Caco-2 (cell line): ENCODE data around the gene PRCD. TPM values are rescaled to one million over a fixed set of nuclear protein-coding genes. Genes with fewer than 3 reads are reported as not detected.
"Not testable (repeated sequence)": the region's sequence is repeated elsewhere in the genome, so short reads cannot be mapped to it uniquely, and the experiment has no call there.

Source experiments
- BruUV-seq: library from RNA; stranded (reverse); fragments of 400-500 nt; replicated peaks from 2 replicates; lab custom pipeline; 2021; lab: Mats Ljungman, UMichigan
- CTCF ChIA-PET: fragments of 300-600 bp; sonication (Branson Sonifier 250); formaldehyde crosslinking; loops from one replicate; lab custom pipeline; 2022; ENCODE audit warnings: antibody characterized with exemption; lab: Charles Lee
- POLR2A ChIA-PET: fragments of 300-600 bp; sonication (Branson Sonifier 250); formaldehyde crosslinking; loops from one replicate; lab custom pipeline; 2022; ENCODE audit warnings: antibody characterized with exemption; lab: Charles Lee
- DNase-seq, 2 experiments: peaks; one replicate each; pipeline versions ENCODE4 v3.0.0 to v3.0.0-alpha.2; 2020 to 2022
- H3K27me3 ChIP-seq: replicated peaks from 2 replicates; pipeline ENCODE4 v1.6.0; 2011; ENCODE audit warnings: low read length; ENCODE audit not compliant: control insufficient read depth, insufficient read depth
- H3K36me3 ChIP-seq: 2 replicates; pipeline ENCODE4 v1.5.1; 2011; ENCODE audit warnings: low read length; ENCODE audit not compliant: control insufficient read depth, insufficient read depth
- H3K4me1 ChIP-seq: fragments of 250-450 bp; sonication (Bioruptor Pico); 2 replicates; pipeline ENCODE4 v1.5.1; 2020; ENCODE audit warnings: mild to moderate bottlenecking
- H3K4me3 ChIP-seq: 2 replicates; pipeline ENCODE4 v1.5.1; 2011; ENCODE audit warnings: low read depth, mild to moderate bottlenecking, control low read depth, low read length
- H3K9me3 ChIP-seq: fragments of 250-450 bp; sonication (Bioruptor Pico); 2 replicates; pipeline ENCODE4 v1.5.1; 2020; ENCODE audit warnings: mild to moderate bottlenecking, moderate library complexity
- H3K27ac Mint-ChIP-seq: one replicate; pipeline ENCODE4 v1.8.0; 2022; ENCODE audit warnings: mixed read lengths; ENCODE audit not compliant: unreplicated experiment
- H3K27me3 Mint-ChIP-seq: one replicate; pipeline ENCODE4 v1.8.0; 2022; ENCODE audit warnings: mixed read lengths; ENCODE audit not compliant: insufficient read depth, unreplicated experiment
- H3K36me3 Mint-ChIP-seq: one replicate; pipeline ENCODE4 v1.8.0; 2022; ENCODE audit warnings: mild to moderate bottlenecking, mixed read lengths; ENCODE audit not compliant: insufficient read depth, unreplicated experiment
- H3K4me1 Mint-ChIP-seq: one replicate; pipeline ENCODE4 v1.8.0; 2022; ENCODE audit warnings: low read depth, mixed read lengths; ENCODE audit not compliant: unreplicated experiment
- H3K4me3 Mint-ChIP-seq: one replicate; pipeline ENCODE4 v1.8.0; 2022; ENCODE audit warnings: mild to moderate bottlenecking, moderate library complexity, mixed read lengths; ENCODE audit not compliant: unreplicated experiment
- H3K9me3 Mint-ChIP-seq: one replicate; pipeline ENCODE4 v1.8.0; 2022; ENCODE audit warnings: mixed read lengths; ENCODE audit not compliant: unreplicated experiment
- intact Hi-C: fragments of 100-400 bp; cut with micrococcal nuclease; formaldehyde crosslinking; loops from one replicate; pipeline ENCODE4 v1.10.0; 2022; ENCODE audit not compliant: unreplicated experiment
- total RNA-seq: library from RNA; stranded (reverse); gene quantifications from 2 replicates; pipeline ENCODE4 v1.2.3, GENCODE V29; 2022
- TF ChIP-seq, protein P1 (sequence below), 2 experiments: fragments of 200-600 bp in 1 of 2; IDR thresholded peaks; 1 replicate in 1 of 2; 2 replicates in 1 of 2; pipeline versions ENCODE4 v1.5.1 to v1.8.0; 2011 to 2022; ENCODE audit warnings: antibody characterized with exemption in 1 of 2, control low read depth in 1 of 2, inconsistent platforms in 1 of 2, low read depth in 1 of 2, low read length in 1 of 2, mild to moderate bottlenecking in 1 of 2, moderate library complexity in 1 of 2; ENCODE audit not compliant: insufficient read depth in 1 of 2, severe bottlenecking in 1 of 2, unreplicated experiment in 1 of 2

Gene PRCD
- total RNA-seq, 1 experiment from 2014 or later = not detected

DNA sequence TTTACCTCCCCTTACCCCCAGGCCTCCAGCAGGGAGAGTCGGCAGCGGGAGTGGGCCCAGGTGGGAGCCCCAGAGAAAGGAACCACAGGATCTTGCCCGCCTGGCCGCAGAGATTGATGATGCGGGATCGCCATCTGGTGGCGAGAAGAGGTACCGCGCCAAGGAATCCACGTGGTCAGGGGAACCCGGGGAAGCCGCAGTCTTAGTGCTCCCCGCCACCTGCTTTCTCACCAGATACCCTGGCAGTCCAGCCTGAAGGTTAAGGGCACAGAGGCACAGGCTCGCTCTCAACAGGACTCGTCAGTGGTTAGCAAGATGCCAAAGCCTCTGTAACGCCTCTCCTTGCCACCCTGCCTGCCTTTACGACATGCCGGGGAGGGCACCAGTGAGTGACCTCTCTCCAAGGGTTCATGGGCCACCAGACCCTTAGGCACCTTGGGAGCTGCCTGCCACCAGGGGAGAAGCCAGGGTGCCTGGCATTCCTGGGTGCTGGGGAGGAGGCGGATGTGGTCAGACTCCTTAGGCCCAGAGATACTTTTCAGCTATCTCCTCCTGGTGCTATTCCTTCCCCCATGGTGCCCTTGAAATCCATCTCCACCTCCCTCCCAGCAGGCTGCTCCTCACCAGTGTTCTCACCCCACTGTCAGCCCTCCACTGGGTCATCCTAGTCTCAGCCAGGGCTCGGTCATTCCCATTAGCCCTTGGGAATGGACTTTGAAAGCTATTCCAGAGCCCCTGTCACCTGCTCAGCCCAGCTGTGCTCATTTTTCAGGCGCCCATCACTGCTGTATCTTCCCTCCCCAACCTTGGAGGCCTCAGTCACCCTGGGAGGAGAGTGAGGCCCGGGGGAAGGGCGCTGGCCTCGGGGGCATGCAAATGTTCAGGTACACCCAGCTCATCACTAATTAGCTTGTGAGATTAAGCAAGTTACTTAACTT, 33.2 kb upstream of the PRCD start:
- Histone ChIP-seq H3K9me3 (no peaks in the 10 kb centered on the region), H3K4me1 (peaks cover 17% of the 10 kb centered on the region), H3K4me3 (no peak overlapping the region), H3K36me3 (no peaks in the 10 kb centered on the region), H3K27me3 (no peaks in the 10 kb centered on the region)
- TF ChIP-seq, protein P1, sequence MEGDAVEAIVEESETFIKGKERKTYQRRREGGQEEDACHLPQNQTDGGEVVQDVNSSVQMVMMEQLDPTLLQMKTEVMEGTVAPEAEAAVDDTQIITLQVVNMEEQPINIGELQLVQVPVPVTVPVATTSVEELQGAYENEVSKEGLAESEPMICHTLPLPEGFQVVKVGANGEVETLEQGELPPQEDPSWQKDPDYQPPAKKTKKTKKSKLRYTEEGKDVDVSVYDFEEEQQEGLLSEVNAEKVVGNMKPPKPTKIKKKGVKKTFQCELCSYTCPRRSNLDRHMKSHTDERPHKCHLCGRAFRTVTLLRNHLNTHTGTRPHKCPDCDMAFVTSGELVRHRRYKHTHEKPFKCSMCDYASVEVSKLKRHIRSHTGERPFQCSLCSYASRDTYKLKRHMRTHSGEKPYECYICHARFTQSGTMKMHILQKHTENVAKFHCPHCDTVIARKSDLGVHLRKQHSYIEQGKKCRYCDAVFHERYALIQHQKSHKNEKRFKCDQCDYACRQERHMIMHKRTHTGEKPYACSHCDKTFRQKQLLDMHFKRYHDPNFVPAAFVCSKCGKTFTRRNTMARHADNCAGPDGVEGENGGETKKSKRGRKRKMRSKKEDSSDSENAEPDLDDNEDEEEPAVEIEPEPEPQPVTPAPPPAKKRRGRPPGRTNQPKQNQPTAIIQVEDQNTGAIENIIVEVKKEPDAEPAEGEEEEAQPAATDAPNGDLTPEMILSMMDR (IDR thresholded peaks at IDR 0.05; ENCODE audit: insufficient read depth in 1 of 2, low read depth in 1 of 2, low read length in 1 of 2, severe bottlenecking in 1 of 2, unreplicated experiment in 1 of 2) = peak; percentile 95 to 98
- peak; percentile 83 to 93 for DNase-seq
- Mint-ChIP-seq H3K36me3 (no peaks in the 10 kb centered on the region), H3K9me3 (no peaks in the 10 kb centered on the region), H3K4me3 (no peak overlapping the region), H3K27ac (no peak overlapping the region), H3K27me3 (peaks cover 5% of the 10 kb centered on the region), H3K4me1 (peaks cover 3% of the 10 kb centered on the region)
- no TSS peak for BruUV-seq
- intact Hi-C loops = loop anchor here (1.0 to 5.0 kb wide), 4 partner anchors 40 to 98 kb away; no protein-coding TSS in a partner anchor
- CTCF ChIA-PET = interaction anchor here (0.8 to 1.8 kb wide), 4 partner anchors 31 to 118 kb away, joined by 3 to 11 read pairs (median 4); partner anchors contain the start of gene AANAT
- POLR2A ChIA-PET = interaction anchor here (0.5 kb wide), 1 partner anchor 454 kb away, joined by 3 read pairs; no protein-coding TSS in a partner anchor

DNA sequence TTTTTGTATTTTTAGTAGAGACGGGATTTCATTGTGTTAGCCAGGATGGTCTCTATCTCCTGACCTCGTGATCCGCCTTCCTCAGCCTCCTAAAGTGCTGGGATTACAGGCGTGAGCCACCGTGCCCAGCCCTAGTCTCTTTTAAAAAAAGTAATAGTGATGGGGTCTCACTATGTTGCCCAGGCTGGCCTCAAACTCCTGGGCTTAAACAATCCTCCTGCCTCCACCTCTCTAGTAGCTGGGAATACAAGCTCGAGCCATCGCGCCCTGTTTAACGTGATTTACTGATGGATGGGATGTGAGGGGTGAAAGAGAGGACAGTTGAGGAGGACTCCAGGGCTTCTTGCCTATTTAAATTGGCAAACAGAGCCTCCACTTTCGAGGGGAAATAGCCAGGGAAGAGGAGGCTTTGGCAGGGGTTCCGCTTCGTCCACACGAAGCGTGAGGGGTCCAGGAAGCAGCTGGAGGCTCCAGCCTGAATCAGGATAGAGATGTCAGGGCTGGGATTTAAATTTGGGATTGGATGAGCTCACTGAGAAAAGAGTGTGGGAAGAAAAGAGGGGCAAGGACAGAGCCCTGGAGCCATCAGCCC, 31.3 kb upstream of the PRCD start:
- H3K27ac Mint-ChIP-seq, BruUV-seq, H3K4me1 Mint-ChIP-seq, H3K4me3 Mint-ChIP-seq, H3K4me1 ChIP-seq, H3K9me3 Mint-ChIP-seq, H3K27me3 Mint-ChIP-seq, DNase-seq, H3K36me3 ChIP-seq, POLR2A ChIA-PET, H3K4me3 ChIP-seq, H3K27me3 ChIP-seq, H3K36me3 Mint-ChIP-seq, H3K9me3 ChIP-seq: not testable (repeated sequence)
- intact Hi-C loops = loop anchor here (5.0 kb wide), 1 partner anchor 39 kb away; no protein-coding TSS in a partner anchor
- CTCF ChIA-PET = interaction anchor here (0.7 to 1.8 kb wide), 5 partner anchors 16 to 123 kb away, joined by 3 to 11 read pairs (median 5); partner anchors contain the start of gene AANAT

DNA sequence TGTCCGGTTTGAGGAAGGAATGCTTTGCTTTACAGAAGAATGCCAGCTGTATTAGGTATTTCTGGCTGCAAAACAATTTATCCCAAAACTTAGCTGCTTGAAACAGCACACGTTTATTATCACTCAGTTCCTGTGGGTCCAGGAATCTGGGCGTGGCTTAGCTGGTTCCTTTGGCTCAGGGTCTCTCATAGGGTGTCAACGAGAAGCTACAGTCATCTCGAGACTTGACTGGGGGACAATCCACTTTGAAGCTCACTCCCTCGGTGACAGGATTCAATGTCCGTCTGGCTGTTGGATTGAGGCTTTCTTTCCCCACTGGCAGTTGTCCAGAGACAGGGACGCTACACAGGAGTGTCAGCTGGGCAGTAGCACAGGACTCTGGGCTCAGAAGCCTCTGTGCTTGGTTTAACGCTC, 29.0 kb upstream of the PRCD start:
- Histone ChIP-seq H3K27me3 (no peaks in the 10 kb centered on the region), H3K9me3 (no peaks in the 10 kb centered on the region), H3K4me3 (no peak overlapping the region), H3K36me3 (no peaks in the 10 kb centered on the region), H3K4me1 (peaks cover 10% of the 10 kb centered on the region; the same call in 1 of the 2 replicates)
- no peak for DNase-seq
- intact Hi-C loops = no loop called here
- H3K36me3 Mint-ChIP-seq = no peaks in the 10 kb centered on the region
- CTCF ChIA-PET = interaction anchor here (0.7 to 1.1 kb wide), 2 partner anchors 52 to 79 kb away, joined by 4 to 6 read pairs; no protein-coding TSS in a partner anchor
- H3K4me3 Mint-ChIP-seq = no peak overlapping the region
- no peaks in the 10 kb centered on the region for H3K9me3 Mint-ChIP-seq
- POLR2A ChIA-PET = no interaction called here
- no peak overlapping the region for H3K27ac Mint-ChIP-seq
- BruUV-seq = no TSS peak
- H3K27me3 Mint-ChIP-seq = peaks cover 5% of the 10 kb centered on the region
- H3K4me1 Mint-ChIP-seq = no peaks in the 10 kb centered on the region
- TF ChIP-seq, protein P1 (IDR thresholded peaks at IDR 0.05; ENCODE audit: insufficient read depth in 1 of 2, low read depth in 1 of 2, low read length in 1 of 2, severe bottlenecking in 1 of 2, unreplicated experiment in 1 of 2) = no peak
